ENCODE data around the gene ITPR2. TPM values are rescaled to one million over a fixed set of nuclear protein-coding genes. Genes with fewer than 3 reads are reported as not detected.
"Not testable (repeated sequence)": the region's sequence is repeated elsewhere in the genome, so short reads cannot be mapped to it uniquely, and the experiment has no call there.

The ITPR2 gene
- polyA plus RNA-seq, 12 donors, result 2.6 to 10.1 (median 4.6) TPM; not detected in 1

GRCh38 chr12:26359576-26359975, 473.4 kb downstream of the ITPR2 start:
- no peak for DNase-seq

- DNase-seq, result no peak
These were observed 474.3 kb downstream of the ITPR2 start for GRCh38 chr12:26358651-26359050.

GRCh38 chr12:26347300-26347699, 485.7 kb downstream of the ITPR2 start:
- DNase-seq, result no peak

- DNase-seq, result no peak
These were observed 486.3 kb downstream of the ITPR2 start for GRCh38 chr12:26346736-26347135.

GRCh38 chr12:26345471-26346003, 487.5 kb downstream of the ITPR2 start:
- DNase-seq, result no peak

GRCh38 chr12:26341491-26341890, 491.5 kb downstream of the ITPR2 start:
- no peak for DNase-seq

GRCh38 chr12:26340649-26341048, 492.3 kb downstream of the ITPR2 start:
- no peak for DNase-seq

GRCh38 chr12:26339976-26340375, 493.0 kb downstream of the ITPR2 start:
- DNase-seq, result no peak

- no peak for DNase-seq
These were observed 494.1 kb downstream of the ITPR2 start for GRCh38 chr12:26338586-26339572.

GRCh38 chr12:26335651-26336050, 497.3 kb downstream of the ITPR2 start:
- no peak for DNase-seq

GRCh38 chr12:26334621-26335124, 498.3 kb downstream of the ITPR2 start:
- DNase-seq, result no peak

- no peak for DNase-seq
These were observed 501.0 kb downstream of the ITPR2 start for GRCh38 chr12:26331960-26332359.

GRCh38 chr12:26331136-26331535, 501.9 kb downstream of the ITPR2 start:
- no peak for DNase-seq

- no peak for DNase-seq
These were observed 504.9 kb downstream of the ITPR2 start for GRCh38 chr12:26327975-26328644.

GRCh38 chr12:26323673-26324072, 509.3 kb downstream of the ITPR2 start:
- DNase-seq, result no peak

- peak; percentile 80 for DNase-seq
These were observed 513.5 kb downstream of the ITPR2 start for GRCh38 chr12:26319511-26319910.

- peak; percentile 35 for DNase-seq
These were observed 514.3 kb downstream of the ITPR2 start for GRCh38 chr12:26318661-26319068.

- no peak for DNase-seq
These were observed 514.9 kb downstream of the ITPR2 start for GRCh38 chr12:26317942-26318575.

- DNase-seq, result not testable (repeated sequence)
These were observed 518.9 kb downstream of the ITPR2 start for GRCh38 chr12:26314103-26314502.

GRCh38 chr12:26310489-26310888, 522.5 kb downstream of the ITPR2 start:
- not testable (repeated sequence) for DNase-seq

GRCh38 chr12:26309634-26310033, 523.4 kb downstream of the ITPR2 start:
- DNase-seq, result no peak

GRCh38 chr12:26304273-26304672, 528.7 kb downstream of the ITPR2 start:
- DNase-seq, result no peak
